Measurements from ENCODE around the gene KNSTRN. TPM values are rescaled to one million over a fixed set of nuclear protein-coding genes. Genes with fewer than 3 reads are reported as not detected.

Gene KNSTRN
- total RNA-seq, 5 donors from 2014 or later (not counting 1 experiment from before 2014, with no cell fraction given) = 3.8 to 8.0 (median 6.2) TPM

GRCh38 chr15:40379853-40380252 is 2.7 kb upstream of the KNSTRN start:
- Mint-ChIP-seq H3K4me1 (peaks cover 15 to 19% (median 18%) of the 10 kb centered on the region in 3 donors), H3K27ac (no peak overlapping the region), H3K4me3 (no peak overlapping the region), H3K9me3 (no peaks in the 10 kb centered on the region), H3K36me3 (no peaks in the 10 kb centered on the region), H3K27me3 (no peaks in the 10 kb centered on the region)
- no peak overlapping the region for H3K4me3 ChIP-seq (ENCODE audit: control insufficient read depth in 1 of 2, extremely low read depth in 1 of 2, low read length in 1 of 2)
- no peaks in the 10 kb centered on the region for H3K9me3 ChIP-seq
- H3K27ac ChIP-seq (ENCODE audit: low read length) = no peak overlapping the region
- H3K27me3 ChIP-seq (replicated peaks in 1 of 2; ENCODE audit: control insufficient read depth in 2 of 2, extremely low read depth in 1 of 2, insufficient read depth in 2 of 2, low read length in 1 of 2) = no peaks in the 10 kb centered on the region
- WGBS (ENCODE audit: insufficient coverage) = 51% methylated on average over 4 of the region's 4 CpGs
- H3K4me1 ChIP-seq (ENCODE audit: control insufficient read depth in 1 of 2, extremely low read depth in 1 of 2, insufficient read depth in 2 of 2, low read length in 2 of 2) = peaks cover 3 to 16% of the 10 kb centered on the region in 2 experiments
- ChIA-PET POLR2A (no interaction called here), CTCF (interaction anchor here in 1 of 2 donors (1.0 kb wide), 1 partner anchor 11 kb away, joined by 3 read pairs; no protein-coding TSS in a partner anchor)
- H3K36me3 ChIP-seq (ENCODE audit: control insufficient read depth in 2 of 2, extremely low read depth in 1 of 2, insufficient read depth in 1 of 2, low read length in 1 of 2) = no peaks in the 10 kb centered on the region
- no peak for ATAC-seq (replicated peaks in 1 of 4)
- no peak for DNase-seq

DNA sequence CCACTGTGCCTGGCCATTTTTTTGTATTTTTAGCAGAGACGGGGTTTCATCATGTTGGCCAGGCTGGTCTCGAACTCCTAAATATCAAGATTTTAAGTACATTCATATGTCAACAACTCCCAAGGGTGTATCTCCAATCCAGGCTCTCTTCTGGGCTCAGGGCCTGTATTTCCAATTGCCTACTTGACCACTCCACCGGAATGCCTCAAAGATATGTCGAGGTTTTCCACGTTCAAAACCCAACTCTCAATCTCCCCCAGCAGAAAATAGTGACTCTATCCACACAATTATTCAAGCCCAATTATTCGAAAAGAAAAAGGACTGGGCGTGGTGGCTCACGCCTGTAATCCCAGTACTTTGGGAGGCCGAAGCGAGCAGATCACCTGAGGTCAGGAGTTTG is 1.9 kb upstream of the KNSTRN start:
- H3K36me3 Mint-ChIP-seq = no peaks in the 10 kb centered on the region
- Histone ChIP-seq H3K27me3 (replicated peaks in 1 of 2; ENCODE audit: control insufficient read depth in 2 of 2, extremely low read depth in 1 of 2, insufficient read depth in 2 of 2, low read length in 1 of 2) (no peaks in the 10 kb centered on the region), H3K36me3 (ENCODE audit: control insufficient read depth in 2 of 2, extremely low read depth in 1 of 2, insufficient read depth in 1 of 2, low read length in 1 of 2) (no peaks in the 10 kb centered on the region), H3K27ac (ENCODE audit: low read length) (no peak overlapping the region), H3K4me3 (ENCODE audit: control insufficient read depth in 1 of 2, extremely low read depth in 1 of 2, low read length in 1 of 2) (no peak overlapping the region), H3K9me3 (no peaks in the 10 kb centered on the region), H3K4me1 (ENCODE audit: control insufficient read depth in 1 of 2, extremely low read depth in 1 of 2, insufficient read depth in 2 of 2, low read length in 2 of 2) (peaks cover 3 to 16% of the 10 kb centered on the region in 2 experiments)
- no peak overlapping the region for H3K27ac Mint-ChIP-seq
- DNase-seq (no peak), ATAC-seq (replicated peaks in 1 of 4) (no peak)
- H3K9me3 Mint-ChIP-seq = no peaks in the 10 kb centered on the region
- CTCF ChIA-PET = interaction anchor here in 1 of 2 donors (1.0 kb wide), 1 partner anchor 11 kb away, joined by 3 read pairs; no protein-coding TSS in a partner anchor
- no peaks in the 10 kb centered on the region for H3K27me3 Mint-ChIP-seq
- 98% methylated on average over 6 of the region's 10 CpGs for WGBS (ENCODE audit: insufficient coverage)
- peaks cover 15 to 24% (median 21%) of the 10 kb centered on the region in 3 donors for H3K4me1 Mint-ChIP-seq
- POLR2A ChIA-PET = no interaction called here
- no peak overlapping the region for H3K4me3 Mint-ChIP-seq

DNA sequence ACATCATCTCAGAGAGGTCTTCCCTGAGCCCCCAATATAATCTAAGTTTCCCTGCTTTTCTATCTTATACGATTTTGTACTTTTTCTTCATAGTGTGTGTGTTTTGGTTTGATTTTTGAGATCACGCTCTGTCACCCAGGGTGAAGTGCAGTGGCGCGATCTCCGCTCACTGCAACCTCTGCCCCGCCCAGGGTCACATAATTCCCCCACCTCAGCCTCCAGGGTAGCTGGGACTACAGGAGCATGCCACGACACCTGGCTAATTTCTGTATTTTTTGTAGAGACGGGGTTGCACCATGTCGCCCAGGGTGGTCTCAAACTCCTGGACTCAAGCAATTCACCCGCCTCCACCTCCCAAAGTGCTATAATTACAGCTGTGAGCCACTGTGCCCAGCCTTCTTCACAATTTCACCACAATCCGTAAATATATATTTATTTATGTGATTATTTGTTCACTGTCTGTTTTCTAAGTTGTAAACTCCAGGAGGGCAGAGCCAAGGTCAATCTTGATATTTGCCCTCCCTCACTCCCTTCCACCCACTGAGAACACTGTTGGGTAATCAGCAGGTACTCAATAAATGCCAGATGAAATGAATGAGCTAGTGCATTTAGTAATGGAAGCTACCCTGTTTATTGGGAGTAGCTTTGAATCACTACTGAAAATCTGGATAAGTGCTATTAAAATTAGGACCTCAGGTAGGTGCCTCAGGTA is 547 bp upstream of the KNSTRN start:
- Histone ChIP-seq H3K9me3 (no peaks in the 10 kb centered on the region), H3K36me3 (ENCODE audit: control insufficient read depth in 2 of 2, extremely low read depth in 1 of 2, insufficient read depth in 1 of 2, low read length in 1 of 2) (peaks cover 0 to 6% of the 10 kb centered on the region in 2 donors), H3K4me3 (ENCODE audit: control insufficient read depth in 1 of 2, extremely low read depth in 1 of 2, low read length in 1 of 2) (no peak overlapping the region), H3K27me3 (replicated peaks in 1 of 2; ENCODE audit: control insufficient read depth in 2 of 2, extremely low read depth in 1 of 2, insufficient read depth in 2 of 2, low read length in 1 of 2) (no peaks in the 10 kb centered on the region), H3K4me1 (ENCODE audit: control insufficient read depth in 1 of 2, extremely low read depth in 1 of 2, insufficient read depth in 2 of 2, low read length in 2 of 2) (peaks cover 3 to 16% of the 10 kb centered on the region in 2 experiments), H3K27ac (ENCODE audit: low read length) (no peak overlapping the region)
- Mint-ChIP-seq H3K27me3 (no peaks in the 10 kb centered on the region), H3K4me3 (peak overlapping the region in 1 of 3 donors; percentile 94), H3K4me1 (peaks cover 15 to 24% (median 21%) of the 10 kb centered on the region in 3 donors), H3K9me3 (no peaks in the 10 kb centered on the region), H3K36me3 (peaks cover 3% of the 10 kb centered on the region), H3K27ac (no peak overlapping the region)
- DNase-seq (no peak), ATAC-seq (replicated peaks in 1 of 4) (no peak)
- CTCF ChIA-PET = interaction anchor here in 1 of 2 donors (1.0 to 1.5 kb wide), 4 partner anchors 10 to 41 kb away, joined by 3 to 7 read pairs (median 4); partner anchors contain the start of gene IVD
- POLR2A ChIA-PET = interaction anchor here in 1 of 2 donors (0.9 to 1.0 kb wide), 2 partner anchors 11 to 24 kb away, joined by 3 read pairs; partner anchors contain the start of gene IVD
- 90% methylated on average over 3 of the region's 11 CpGs for WGBS (ENCODE audit: insufficient coverage)

DNA sequence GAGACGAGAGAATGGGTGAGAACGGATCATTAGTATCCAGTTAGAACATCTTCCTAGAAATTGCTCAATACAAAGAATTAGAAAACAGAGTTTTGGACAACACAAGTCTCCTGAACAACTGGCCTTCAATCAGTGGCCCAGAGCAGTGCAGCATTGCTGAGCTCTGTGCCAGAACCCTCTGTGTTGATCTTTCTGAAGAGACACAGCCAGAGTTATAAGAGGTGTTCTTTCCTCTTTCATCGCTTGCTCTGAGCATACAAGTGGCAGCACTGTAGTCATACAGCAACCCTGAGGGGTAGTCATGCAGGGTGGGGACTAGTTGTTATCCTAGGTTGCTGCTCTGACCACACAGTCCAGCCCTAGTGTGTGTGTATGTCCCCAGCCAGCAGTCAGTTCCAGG is 4.0 kb downstream of the KNSTRN start:
- Mint-ChIP-seq H3K9me3 (no peaks in the 10 kb centered on the region), H3K4me3 (no peak overlapping the region), H3K36me3 (peaks cover 27% of the 10 kb centered on the region), H3K27me3 (no peaks in the 10 kb centered on the region), H3K27ac (no peak overlapping the region), H3K4me1 (peaks cover 15 to 24% (median 21%) of the 10 kb centered on the region in 3 donors)
- ChIA-PET CTCF (no interaction called here), POLR2A (interaction anchor here in 1 of 2 donors (0.6 kb wide), 1 partner anchor 18 kb away, joined by 3 read pairs; no protein-coding TSS in a partner anchor)
- DNase-seq = no peak
- no peak overlapping the region for H3K27ac ChIP-seq (ENCODE audit: low read length)
- H3K27me3 ChIP-seq (replicated peaks in 1 of 2; ENCODE audit: control insufficient read depth in 2 of 2, extremely low read depth in 1 of 2, insufficient read depth in 2 of 2, low read length in 1 of 2) = no peaks in the 10 kb centered on the region
- no peaks in the 10 kb centered on the region for H3K9me3 ChIP-seq
- WGBS (ENCODE audit: insufficient coverage) = 100% methylated on average over 2 of the region's 3 CpGs
- peaks cover 5 to 33% of the 10 kb centered on the region in 2 donors for H3K36me3 ChIP-seq (ENCODE audit: control insufficient read depth in 2 of 2, extremely low read depth in 1 of 2, insufficient read depth in 1 of 2, low read length in 1 of 2)
- ATAC-seq (replicated peaks in 1 of 4) = no peak
- no peak overlapping the region for H3K4me3 ChIP-seq (ENCODE audit: control insufficient read depth in 1 of 2, extremely low read depth in 1 of 2, low read length in 1 of 2)
- H3K4me1 ChIP-seq (ENCODE audit: control insufficient read depth in 1 of 2, extremely low read depth in 1 of 2, insufficient read depth in 2 of 2, low read length in 2 of 2) = peaks cover 3 to 16% of the 10 kb centered on the region in 2 experiments

- DNase-seq (no peak), ATAC-seq (replicated peaks in 1 of 4) (no peak)
- Mint-ChIP-seq H3K9me3 (no peaks in the 10 kb centered on the region), H3K36me3 (peaks cover 37% of the 10 kb centered on the region), H3K4me3 (no peak overlapping the region), H3K27me3 (no peaks in the 10 kb centered on the region), H3K4me1 (peaks cover 2 to 10% (median 8%) of the 10 kb centered on the region in 3 donors), H3K27ac (no peak overlapping the region)
- H3K4me3 ChIP-seq (ENCODE audit: control insufficient read depth in 1 of 2, extremely low read depth in 1 of 2, low read length in 1 of 2) = no peak overlapping the region
- POLR2A ChIA-PET = interaction anchor here (0.6 kb wide), 2 partner anchors 13 to 258 kb away, joined by 3 to 11 read pairs; no protein-coding TSS in a partner anchor
- WGBS (ENCODE audit: insufficient coverage) = 97% methylated on average over 4 of the region's 13 CpGs
- no peaks in the 10 kb centered on the region for H3K9me3 ChIP-seq
- CTCF ChIA-PET = interaction anchor here in 1 of 2 donors (0.5 kb wide), 1 partner anchor 56 kb away, joined by 3 read pairs; no protein-coding TSS in a partner anchor
- H3K27ac ChIP-seq (ENCODE audit: low read length) = no peak overlapping the region
- peaks cover 5 to 42% of the 10 kb centered on the region in 2 donors for H3K36me3 ChIP-seq (ENCODE audit: control insufficient read depth in 2 of 2, extremely low read depth in 1 of 2, insufficient read depth in 1 of 2, low read length in 1 of 2)
- no peaks in the 10 kb centered on the region for H3K27me3 ChIP-seq (replicated peaks in 1 of 2; ENCODE audit: control insufficient read depth in 2 of 2, extremely low read depth in 1 of 2, insufficient read depth in 2 of 2, low read length in 1 of 2)
- H3K4me1 ChIP-seq (ENCODE audit: control insufficient read depth in 1 of 2, extremely low read depth in 1 of 2, insufficient read depth in 2 of 2, low read length in 2 of 2) = no peaks in the 10 kb centered on the region
These were observed 6.7 kb downstream of the KNSTRN start for GRCh38 chr15:40388941-40389823.
